Colonic mucosa (tissue), 4 donors: Measurements from ENCODE around the gene FBN1. TPM values are rescaled to one million over a fixed set of nuclear protein-coding genes. Genes with fewer than 3 reads are reported as not detected.

Source experiments
- DNase-seq: peaks from one replicate; pipeline ENCODE4 v3.0.0-alpha.2; 2020
- H3K27ac ChIP-seq: fragments of 200-600 bp; one replicate; pipeline ENCODE4 v1.8.0; 2021
- H3K27me3 ChIP-seq: fragments of 200-600 bp; one replicate; pipeline ENCODE4 v1.8.0; 2021
- H3K36me3 ChIP-seq: fragments of 200-600 bp; one replicate; pipeline ENCODE4 v1.8.0; 2021
- H3K4me1 ChIP-seq: fragments of 200-600 bp; one replicate; pipeline ENCODE4 v1.8.0; 2021; ENCODE audit warnings: mild to moderate bottlenecking
- H3K4me3 ChIP-seq: fragments of 200-600 bp; one replicate; pipeline ENCODE4 v1.8.0; 2021
- H3K9ac ChIP-seq, 2 donors: one replicate each; pipeline ENCODE4 v1.7.0; 2013; ENCODE audit warnings: control low read depth in 2 of 2, low read depth in 2 of 2, low read length in 2 of 2
- H3K9me3 ChIP-seq: fragments of 200-600 bp; one replicate; pipeline ENCODE4 v1.8.0; 2021
- intact Hi-C: fragments of 100-400 bp; cut with DNase I; formaldehyde crosslinking; loops from one replicate; pipeline ENCODE4 v1.14.1; 2022
- total RNA-seq, 2 donors: library from RNA; stranded (reverse); fragmentation: NEBNext Ultra II Directional in 1 of 2; extraction: Animal tissue kit (Norgen Biotek cat#: 25700) in 1 of 2; gene quantifications; one replicate each; pipeline ENCODE4 v1.2.1, GENCODE V29; 2021
- TF ChIP-seq, protein P1 (sequence below): fragments of 200-600 bp; IDR thresholded peaks from one replicate; pipeline ENCODE4 v1.8.0; 2022; ENCODE audit warnings: antibody characterized with exemption, mild to moderate bottlenecking
- donor health status: healthy.
- donor health status: DM: no; HTN: no; CAD: no.
- donor health status: DM: no; HTN: no; CAD: no.

FBN1 gene
- total RNA-seq, 2 donors from 2014 or later = 6.6 to 19.5 TPM

DNA sequence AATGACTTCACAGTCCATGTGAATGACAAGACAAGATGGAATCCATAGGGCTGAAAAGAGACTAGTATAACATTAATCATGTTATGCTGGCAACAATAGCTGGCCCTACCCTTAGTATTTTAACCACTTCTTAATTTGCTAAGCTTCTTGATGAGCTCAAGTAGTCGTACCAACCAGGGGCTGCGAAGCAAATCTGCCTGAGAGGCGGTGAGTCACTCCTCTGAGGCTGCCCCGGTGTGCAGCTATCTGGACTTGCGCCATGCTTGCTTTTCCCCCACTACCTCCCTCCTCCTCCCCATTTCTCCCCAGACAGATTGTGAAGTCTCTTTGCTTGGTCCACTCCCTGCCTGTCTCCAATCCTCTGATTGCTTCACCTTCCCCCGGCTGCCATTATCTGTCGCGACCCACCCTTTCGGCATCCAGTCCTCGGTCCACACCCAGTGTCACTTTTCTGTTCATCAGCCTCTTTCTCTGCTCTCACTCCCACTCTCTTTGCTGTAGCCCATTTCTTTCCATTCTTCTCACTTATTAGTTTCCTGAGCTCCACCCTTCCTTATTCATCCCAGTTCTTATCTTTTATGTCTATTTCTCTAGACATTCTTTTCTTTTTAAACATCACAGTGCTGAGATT lies 271.6 kb downstream of the FBN1 start:
- DNase-seq = no peak
- no peaks in the 10 kb centered on the region for H3K4me1 ChIP-seq
- no peak overlapping the region for H3K4me3 ChIP-seq
- intact Hi-C loops = no loop called here
- no peaks in the 10 kb centered on the region for H3K36me3 ChIP-seq
- H3K9me3 ChIP-seq = no peaks in the 10 kb centered on the region
- no peaks in the 10 kb centered on the region for H3K27me3 ChIP-seq
- H3K9ac ChIP-seq = no peak overlapping the region
- H3K27ac ChIP-seq = no peak overlapping the region
- TF ChIP-seq, protein P1, sequence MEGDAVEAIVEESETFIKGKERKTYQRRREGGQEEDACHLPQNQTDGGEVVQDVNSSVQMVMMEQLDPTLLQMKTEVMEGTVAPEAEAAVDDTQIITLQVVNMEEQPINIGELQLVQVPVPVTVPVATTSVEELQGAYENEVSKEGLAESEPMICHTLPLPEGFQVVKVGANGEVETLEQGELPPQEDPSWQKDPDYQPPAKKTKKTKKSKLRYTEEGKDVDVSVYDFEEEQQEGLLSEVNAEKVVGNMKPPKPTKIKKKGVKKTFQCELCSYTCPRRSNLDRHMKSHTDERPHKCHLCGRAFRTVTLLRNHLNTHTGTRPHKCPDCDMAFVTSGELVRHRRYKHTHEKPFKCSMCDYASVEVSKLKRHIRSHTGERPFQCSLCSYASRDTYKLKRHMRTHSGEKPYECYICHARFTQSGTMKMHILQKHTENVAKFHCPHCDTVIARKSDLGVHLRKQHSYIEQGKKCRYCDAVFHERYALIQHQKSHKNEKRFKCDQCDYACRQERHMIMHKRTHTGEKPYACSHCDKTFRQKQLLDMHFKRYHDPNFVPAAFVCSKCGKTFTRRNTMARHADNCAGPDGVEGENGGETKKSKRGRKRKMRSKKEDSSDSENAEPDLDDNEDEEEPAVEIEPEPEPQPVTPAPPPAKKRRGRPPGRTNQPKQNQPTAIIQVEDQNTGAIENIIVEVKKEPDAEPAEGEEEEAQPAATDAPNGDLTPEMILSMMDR = no peak

DNA sequence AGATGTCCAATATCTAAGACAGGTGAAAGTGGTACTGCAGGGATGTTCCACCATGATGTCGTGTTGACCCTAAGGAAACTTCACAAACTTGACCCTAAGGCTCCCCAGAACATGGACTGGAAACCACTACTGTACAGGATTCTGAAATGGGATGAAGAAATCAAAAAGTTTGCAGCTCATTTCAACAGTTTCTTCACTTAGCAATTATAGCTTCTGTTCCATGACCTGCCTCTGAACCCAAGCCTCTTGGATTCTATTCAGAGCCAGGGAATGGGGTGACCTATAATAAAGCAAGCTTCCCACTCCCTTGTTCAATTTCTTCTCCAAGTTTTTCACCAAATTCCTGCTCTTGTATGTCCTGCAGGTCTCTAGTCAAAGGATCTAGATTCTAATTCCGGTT lies 273.5 kb downstream of the FBN1 start:
- no peak for DNase-seq
- H3K36me3 ChIP-seq = no peaks in the 10 kb centered on the region
- no peaks in the 10 kb centered on the region for H3K9me3 ChIP-seq
- H3K4me3 ChIP-seq = no peak overlapping the region
- TF ChIP-seq, protein P1 = no peak
- H3K27ac ChIP-seq = no peak overlapping the region
- no peaks in the 10 kb centered on the region for H3K27me3 ChIP-seq
- no peaks in the 10 kb centered on the region for H3K4me1 ChIP-seq
- H3K9ac ChIP-seq = no peak overlapping the region
- intact Hi-C loops = no loop called here

DNA sequence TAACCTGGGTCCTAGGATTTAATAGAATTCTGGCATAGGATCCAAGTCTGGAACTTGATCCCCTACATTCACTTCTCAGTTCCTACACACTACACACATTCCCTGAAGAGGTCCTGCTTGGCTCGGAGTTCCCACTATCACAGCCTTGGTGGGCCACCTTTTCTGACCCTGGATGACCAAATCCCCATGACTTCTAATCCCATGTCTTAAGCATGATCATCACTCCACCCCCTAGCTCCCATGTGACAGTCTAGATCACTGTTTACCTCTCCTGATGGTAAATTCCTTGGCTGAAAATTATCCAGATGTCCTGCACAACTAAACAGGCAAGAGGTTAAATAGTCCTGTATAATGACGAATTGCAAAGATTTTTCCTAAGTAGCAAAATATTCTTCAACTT lies 274.0 kb downstream of the FBN1 start:
- Histone ChIP-seq H3K27me3 (no peaks in the 10 kb centered on the region), H3K4me3 (no peak overlapping the region), H3K27ac (no peak overlapping the region), H3K4me1 (no peaks in the 10 kb centered on the region), H3K36me3 (no peaks in the 10 kb centered on the region), H3K9ac (no peak overlapping the region), H3K9me3 (no peaks in the 10 kb centered on the region)
- intact Hi-C loops = no loop called here
- DNase-seq = no peak
- TF ChIP-seq, protein P1 = no peak

DNA sequence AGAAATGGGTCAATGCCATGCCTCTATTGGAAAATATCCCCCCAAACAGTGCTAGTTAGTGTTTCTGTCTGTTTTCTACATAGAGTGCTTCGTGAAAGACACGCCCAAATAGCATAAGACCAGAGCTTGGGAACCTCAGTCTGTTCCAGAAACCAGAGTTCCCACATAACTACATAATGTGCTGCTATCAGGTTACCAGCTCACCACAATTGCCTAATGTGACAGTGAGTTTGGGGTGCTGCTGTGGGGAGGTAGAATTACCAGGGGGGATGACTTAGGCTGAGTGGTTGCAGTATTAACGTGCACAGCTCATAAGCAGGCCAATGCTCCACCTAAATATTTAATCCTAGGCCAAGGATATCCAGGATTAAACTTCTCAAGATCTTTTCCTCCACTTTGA lies 275.0 kb downstream of the FBN1 start:
- no peak for DNase-seq
- intact Hi-C loops = no loop called here
- TF ChIP-seq, protein P1 = no peak
- Histone ChIP-seq H3K27ac (no peak overlapping the region), H3K36me3 (no peaks in the 10 kb centered on the region), H3K9me3 (no peaks in the 10 kb centered on the region), H3K4me1 (no peaks in the 10 kb centered on the region), H3K9ac (no peak overlapping the region), H3K27me3 (no peaks in the 10 kb centered on the region), H3K4me3 (no peak overlapping the region)

DNA sequence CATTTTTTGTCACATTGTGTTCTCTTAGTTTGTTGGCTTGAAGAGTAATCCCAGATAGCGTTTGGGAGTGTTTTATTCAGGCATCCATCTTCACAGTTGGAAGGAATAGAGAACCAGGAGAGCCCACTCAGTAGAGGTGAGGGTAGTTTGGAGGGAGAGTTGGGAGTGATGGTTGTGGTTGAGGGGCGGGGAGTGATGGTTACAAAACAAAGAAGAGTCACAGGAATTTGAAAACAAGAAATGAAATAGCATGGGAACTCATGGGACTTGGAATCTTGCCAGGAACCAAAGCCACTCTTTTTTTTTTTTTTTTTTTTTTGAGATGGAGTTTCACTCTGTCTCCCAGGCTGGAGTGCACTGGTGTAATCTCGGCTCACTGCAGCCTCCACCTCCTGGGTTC lies 278.0 kb downstream of the FBN1 start:
- H3K36me3 ChIP-seq = no peaks in the 10 kb centered on the region
- no peak for DNase-seq
- no peaks in the 10 kb centered on the region for H3K4me1 ChIP-seq
- no peak overlapping the region for H3K4me3 ChIP-seq
- H3K27me3 ChIP-seq = no peaks in the 10 kb centered on the region
- no peaks in the 10 kb centered on the region for H3K9me3 ChIP-seq
- no peak overlapping the region for H3K9ac ChIP-seq
- intact Hi-C loops = no loop called here
- TF ChIP-seq, protein P1 = no peak
- no peak overlapping the region for H3K27ac ChIP-seq
